ENCODE data around the gene FBXL15. TPM values are rescaled to one million over a fixed set of nuclear protein-coding genes. Genes with fewer than 3 reads are reported as not detected.
A peak's percentile ranks its signal among the peaks of the same experiment; 100 is the strongest.

The FBXL15 gene
- total and polyA plus RNA-seq, 2 donors (not counting 1 experiment from before 2014, with no cell fraction given): 15.5 to 20.7 TPM

DNA sequence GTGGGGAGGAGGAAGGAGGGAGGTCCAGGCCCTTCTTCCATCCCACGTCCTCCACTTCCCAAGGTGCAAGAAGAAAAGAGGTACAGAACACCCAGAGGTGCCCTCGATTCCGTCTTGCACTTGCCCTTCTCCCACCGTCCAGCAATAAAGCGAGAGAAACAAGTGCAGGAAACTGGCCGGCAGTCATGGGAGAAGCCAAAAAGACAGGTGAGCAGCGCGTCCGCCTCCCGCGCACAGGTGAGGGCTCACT lies 29.4 kb downstream of the FBXL15 start:
- Histone ChIP-seq H3K79me2 (ENCODE audit: control insufficient read depth, insufficient read depth, low read length) (peaks cover 10% of the 10 kb centered on the region), H3K9ac (ENCODE audit: low read length) (peak overlapping the region; percentile 75), H3K4me1 (ENCODE audit: control insufficient read depth in 2 of 2, insufficient read depth in 2 of 2, low read length in 2 of 2) (peaks cover 12 to 15% of the 10 kb centered on the region in 2 donors), H3K36me3 (replicated peaks in 1 of 2; ENCODE audit: control extremely low read depth in 1 of 2, control insufficient read depth in 1 of 2, extremely low read depth in 1 of 2, insufficient read depth in 2 of 2, low read length in 1 of 2) (peaks cover 0 to 8% of the 10 kb centered on the region in 2 experiments), H4K20me1 (ENCODE audit: control insufficient read depth, insufficient read depth, low read length, poor library complexity, severe bottlenecking) (peaks cover 13% of the 10 kb centered on the region), H3K27ac (ENCODE audit: low read length in 2 of 2) (peak overlapping the region; percentile 81 to 86), H3K4me2 (replicated peaks; ENCODE audit: low read depth, low read length, poor library complexity, severe bottlenecking) (peak overlapping the region; percentile 85), H3K9me3 (ENCODE audit: control extremely low read depth in 1 of 3, control insufficient read depth in 2 of 3, insufficient read depth in 1 of 3, low read length in 2 of 3) (no peaks in the 10 kb centered on the region), H2AFZ (ENCODE audit: insufficient read depth, low read depth, low read length, poor library complexity, severe bottlenecking) (peak overlapping the region; percentile 83), H3K27me3 (replicated peaks in 1 of 4; ENCODE audit: control extremely low read depth in 1 of 4, control insufficient read depth in 3 of 4, insufficient read depth in 4 of 4, low read length in 3 of 4) (no peaks in the 10 kb centered on the region), H3K4me3 (ENCODE audit: control extremely low read depth in 1 of 5, extremely low read depth in 1 of 5, insufficient read depth in 1 of 5, low read depth in 2 of 5, low read length in 4 of 5) (peak overlapping the region; percentile 75 to 97 (median 87))
- Mint-ChIP-seq H3K27me3 (no peaks in the 10 kb centered on the region), H3K4me3 (peak overlapping the region; percentile 97), H3K4me1 (peaks cover 19% of the 10 kb centered on the region), H3K27ac (peak overlapping the region; percentile 97), H3K9me3 (ENCODE audit: insufficient read depth) (no peaks in the 10 kb centered on the region)
- TF ChIP-seq, protein P1, sequence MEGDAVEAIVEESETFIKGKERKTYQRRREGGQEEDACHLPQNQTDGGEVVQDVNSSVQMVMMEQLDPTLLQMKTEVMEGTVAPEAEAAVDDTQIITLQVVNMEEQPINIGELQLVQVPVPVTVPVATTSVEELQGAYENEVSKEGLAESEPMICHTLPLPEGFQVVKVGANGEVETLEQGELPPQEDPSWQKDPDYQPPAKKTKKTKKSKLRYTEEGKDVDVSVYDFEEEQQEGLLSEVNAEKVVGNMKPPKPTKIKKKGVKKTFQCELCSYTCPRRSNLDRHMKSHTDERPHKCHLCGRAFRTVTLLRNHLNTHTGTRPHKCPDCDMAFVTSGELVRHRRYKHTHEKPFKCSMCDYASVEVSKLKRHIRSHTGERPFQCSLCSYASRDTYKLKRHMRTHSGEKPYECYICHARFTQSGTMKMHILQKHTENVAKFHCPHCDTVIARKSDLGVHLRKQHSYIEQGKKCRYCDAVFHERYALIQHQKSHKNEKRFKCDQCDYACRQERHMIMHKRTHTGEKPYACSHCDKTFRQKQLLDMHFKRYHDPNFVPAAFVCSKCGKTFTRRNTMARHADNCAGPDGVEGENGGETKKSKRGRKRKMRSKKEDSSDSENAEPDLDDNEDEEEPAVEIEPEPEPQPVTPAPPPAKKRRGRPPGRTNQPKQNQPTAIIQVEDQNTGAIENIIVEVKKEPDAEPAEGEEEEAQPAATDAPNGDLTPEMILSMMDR (IDR thresholded peaks at IDR 0.05): no peak
- no peak for TF ChIP-seq EZH2 (IDR thresholded peaks at IDR 0.05; ENCODE audit: borderline replicate concordance, insufficient read depth, low read depth, low read length, poor library complexity, severe bottlenecking)
- ATAC-seq (ENCODE audit: low read depth) (no peak), DNase-seq (no peak)
- POLR2A ChIA-PET: interaction anchor here (0.9 to 3.4 kb wide), 7 partner anchors 11 to 55 kb away, joined by 3 to 31 read pairs (median 18); partner anchors contain the start of genes ACTR1A, CUEDC2, FBXL15 and NFKB2
- CTCF ChIA-PET: interaction anchor here (0.6 to 6.2 kb wide), 10 partner anchors 11 to 218 kb away, joined by 3 to 32 read pairs (median 10); partner anchors contain the start of genes CUEDC2, FBXL15 and NFKB2
- 0% methylated on average over 11 of the region's 11 CpGs for WGBS (ENCODE audit: insufficient coverage)
- intact Hi-C loops (cut with micrococcal nuclease): loop anchor here (1.0 kb wide), 6 partner anchors 11 to 298 kb away; partner anchors contain the start of genes ACTR1A and NOLC1

DNA sequence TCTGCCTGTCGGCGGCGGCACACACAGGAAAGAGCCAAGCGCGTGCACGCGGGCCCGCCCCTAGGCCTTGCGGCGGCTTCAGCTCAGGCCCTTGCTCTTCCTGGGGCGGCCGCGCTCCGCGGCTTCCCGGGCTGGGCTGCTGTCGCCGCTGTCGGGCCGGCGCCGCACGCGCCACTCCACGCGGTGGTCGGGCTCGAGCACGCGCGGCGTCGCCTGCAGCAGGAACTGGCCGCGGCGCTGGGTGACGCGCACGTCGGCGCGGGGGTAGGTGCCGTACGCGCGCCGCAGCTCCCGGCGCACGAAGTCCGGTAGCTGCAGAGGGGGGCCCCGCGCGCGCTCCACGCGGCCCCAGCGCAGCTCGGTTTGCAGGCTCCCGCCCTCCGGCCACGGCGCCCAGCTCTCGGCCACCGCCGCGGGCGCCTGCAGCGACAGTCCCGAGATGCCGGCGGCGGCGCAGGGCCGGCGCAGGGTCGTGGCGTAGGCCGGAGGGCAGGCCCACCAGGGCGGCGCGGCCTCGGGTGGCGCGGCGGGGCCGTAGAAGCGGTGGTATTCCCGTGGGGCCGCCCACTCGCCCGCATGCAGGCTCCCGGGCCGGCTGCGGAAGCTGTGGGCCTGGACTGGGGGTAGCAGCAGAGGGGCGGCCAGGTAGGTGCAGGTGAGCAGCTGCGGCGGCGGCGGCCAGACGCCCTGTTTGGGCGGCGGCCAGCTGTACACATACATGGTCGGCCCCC lies 29.9 kb downstream of the FBXL15 start:
- Histone ChIP-seq H3K36me3 (replicated peaks in 1 of 2; ENCODE audit: control extremely low read depth in 1 of 2, control insufficient read depth in 1 of 2, extremely low read depth in 1 of 2, insufficient read depth in 2 of 2, low read length in 1 of 2) (peaks cover 0 to 13% of the 10 kb centered on the region in 2 experiments), H3K27me3 (replicated peaks in 1 of 4; ENCODE audit: control extremely low read depth in 1 of 4, control insufficient read depth in 3 of 4, insufficient read depth in 4 of 4, low read length in 3 of 4) (no peaks in the 10 kb centered on the region), H3K27ac (ENCODE audit: low read length in 2 of 2) (peak overlapping the region; percentile 81 to 86), H3K4me3 (ENCODE audit: control extremely low read depth in 1 of 5, extremely low read depth in 1 of 5, insufficient read depth in 1 of 5, low read depth in 2 of 5, low read length in 4 of 5) (peak overlapping the region; percentile 75 to 97 (median 87)), H3K9ac (ENCODE audit: low read length) (peak overlapping the region; percentile 75), H3K9me3 (ENCODE audit: control extremely low read depth in 1 of 3, control insufficient read depth in 2 of 3, insufficient read depth in 1 of 3, low read length in 2 of 3) (no peaks in the 10 kb centered on the region), H4K20me1 (ENCODE audit: control insufficient read depth, insufficient read depth, low read length, poor library complexity, severe bottlenecking) (peaks cover 13% of the 10 kb centered on the region), H3K4me2 (replicated peaks; ENCODE audit: low read depth, low read length, poor library complexity, severe bottlenecking) (peak overlapping the region; percentile 85), H2AFZ (ENCODE audit: insufficient read depth, low read depth, low read length, poor library complexity, severe bottlenecking) (peak overlapping the region; percentile 83), H3K79me2 (ENCODE audit: control insufficient read depth, insufficient read depth, low read length) (peaks cover 10% of the 10 kb centered on the region), H3K4me1 (ENCODE audit: control insufficient read depth in 2 of 2, insufficient read depth in 2 of 2, low read length in 2 of 2) (peaks cover 12 to 15% of the 10 kb centered on the region in 2 donors)
- peak; percentile 79 for ATAC-seq (ENCODE audit: low read depth)
- peak; percentile 96 for DNase-seq
- ChIA-PET POLR2A (interaction anchor here (0.5 to 3.4 kb wide), 9 partner anchors 11 to 297 kb away, joined by 3 to 31 read pairs (median 11); partner anchors contain the start of genes ACTR1A, CUEDC2, FBXL15 and NFKB2), CTCF (interaction anchor here (0.6 to 6.2 kb wide), 10 partner anchors 11 to 219 kb away, joined by 3 to 32 read pairs (median 10); partner anchors contain the start of genes CUEDC2, FBXL15 and NFKB2)
- Mint-ChIP-seq H3K27ac (peak overlapping the region; percentile 97), H3K4me3 (peak overlapping the region; percentile 97), H3K27me3 (no peaks in the 10 kb centered on the region), H3K4me1 (peaks cover 19% of the 10 kb centered on the region), H3K9me3 (ENCODE audit: insufficient read depth) (no peaks in the 10 kb centered on the region)
- intact Hi-C loops (cut with micrococcal nuclease): loop anchor here (1.0 kb wide), 6 partner anchors 11 to 298 kb away; partner anchors contain the start of genes ACTR1A and NOLC1
- TF ChIP-seq, protein P1 (IDR thresholded peaks at IDR 0.05): no peak
- no peak for TF ChIP-seq EZH2 (IDR thresholded peaks at IDR 0.05; ENCODE audit: borderline replicate concordance, insufficient read depth, low read depth, low read length, poor library complexity, severe bottlenecking)
- WGBS (ENCODE audit: insufficient coverage): under 1% methylated on average over 104 of the region's 104 CpGs

Measured in B cell (primary cell).